ENCODE data around the gene IFNK.
A peak's percentile ranks its signal among the peaks of the same experiment; 100 is the strongest.

Gene IFNK

GRCh38 chr9:27505744-27506161, 18.3 kb upstream of the IFNK start:
- DNase-seq, result no peak
- in situ Hi-C loops (cut with HindIII; ENCODE audit: low pct_ligation_motif_present, low pct_unique_long_range_greater_than_20kb, low sequenced_read_pairs), result no loop called here

GRCh38 chr9:27506981-27507380, 17.1 kb upstream of the IFNK start:
- in situ Hi-C loops (cut with HindIII; ENCODE audit: low pct_ligation_motif_present, low pct_unique_long_range_greater_than_20kb, low sequenced_read_pairs), result no loop called here
- no peak for DNase-seq

- in situ Hi-C loops (cut with HindIII; ENCODE audit: low pct_ligation_motif_present, low pct_unique_long_range_greater_than_20kb, low sequenced_read_pairs), result no loop called here
- DNase-seq, result no peak
Observed at GRCh38 chr9:27510780-27511179, 13.3 kb upstream of the IFNK start.

GRCh38 chr9:27511771-27512170, 12.3 kb upstream of the IFNK start:
- in situ Hi-C loops (cut with HindIII; ENCODE audit: low pct_ligation_motif_present, low pct_unique_long_range_greater_than_20kb, low sequenced_read_pairs), result no loop called here
- no peak for DNase-seq

GRCh38 chr9:27514551-27514950, 9.5 kb upstream of the IFNK start:
- in situ Hi-C loops (cut with HindIII; ENCODE audit: low pct_ligation_motif_present, low pct_unique_long_range_greater_than_20kb, low sequenced_read_pairs), result no loop called here
- DNase-seq, result no peak

- no peak for DNase-seq
- in situ Hi-C loops (cut with HindIII; ENCODE audit: low pct_ligation_motif_present, low pct_unique_long_range_greater_than_20kb, low sequenced_read_pairs), result no loop called here
Observed at GRCh38 chr9:27518006-27518405, 6.1 kb upstream of the IFNK start.

- no peak for DNase-seq
- in situ Hi-C loops (cut with HindIII; ENCODE audit: low pct_ligation_motif_present, low pct_unique_long_range_greater_than_20kb, low sequenced_read_pairs), result no loop called here
Observed at GRCh38 chr9:27518809-27519208, 5.3 kb upstream of the IFNK start.

- in situ Hi-C loops (cut with HindIII; ENCODE audit: low pct_ligation_motif_present, low pct_unique_long_range_greater_than_20kb, low sequenced_read_pairs), result no loop called here
- no peak for DNase-seq
Observed at GRCh38 chr9:27519466-27520465, 4.3 kb upstream of the IFNK start.

- DNase-seq, result no peak
- in situ Hi-C loops (cut with HindIII; ENCODE audit: low pct_ligation_motif_present, low pct_unique_long_range_greater_than_20kb, low sequenced_read_pairs), result no loop called here
Observed at GRCh38 chr9:27520986-27521385, 3.1 kb upstream of the IFNK start.

GRCh38 chr9:27523141-27523540, 949 bp upstream of the IFNK start:
- no peak for DNase-seq
- in situ Hi-C loops (cut with HindIII; ENCODE audit: low pct_ligation_motif_present, low pct_unique_long_range_greater_than_20kb, low sequenced_read_pairs), result no loop called here

GRCh38 chr9:27527702-27528075, 3.6 kb downstream of the IFNK start:
- in situ Hi-C loops (cut with HindIII; ENCODE audit: low pct_ligation_motif_present, low pct_unique_long_range_greater_than_20kb, low sequenced_read_pairs), result loop anchor here (25.0 kb wide), 1 partner anchor 190 kb away; no protein-coding TSS in a partner anchor
- DNase-seq, result no peak

- in situ Hi-C loops (cut with HindIII; ENCODE audit: low pct_ligation_motif_present, low pct_unique_long_range_greater_than_20kb, low sequenced_read_pairs), result loop anchor here (25.0 kb wide), 1 partner anchor 191 kb away; no protein-coding TSS in a partner anchor
- DNase-seq, result no peak
Observed at GRCh38 chr9:27528076-27528885, 4.2 kb downstream of the IFNK start.

- DNase-seq, result no peak
- in situ Hi-C loops (cut with HindIII; ENCODE audit: low pct_ligation_motif_present, low pct_unique_long_range_greater_than_20kb, low sequenced_read_pairs), result loop anchor here (25.0 kb wide), 1 partner anchor 192 kb away; no protein-coding TSS in a partner anchor
Observed at GRCh38 chr9:27528886-27529315, 4.8 kb downstream of the IFNK start.

- in situ Hi-C loops (cut with HindIII; ENCODE audit: low pct_ligation_motif_present, low pct_unique_long_range_greater_than_20kb, low sequenced_read_pairs), result loop anchor here (25.0 kb wide), 1 partner anchor 192 kb away; no protein-coding TSS in a partner anchor
- DNase-seq, result peak; percentile 53
Observed at GRCh38 chr9:27529316-27530278, 5.5 kb downstream of the IFNK start, which contains the start of gene MOB3B. MOB3B (minus strand) TSS chr9:27529814; CDS start chr9:27455550, 74,264 bp downstream.

GRCh38 chr9:27530915-27531755, 7.0 kb downstream of the IFNK start:
- in situ Hi-C loops (cut with HindIII; ENCODE audit: low pct_ligation_motif_present, low pct_unique_long_range_greater_than_20kb, low sequenced_read_pairs), result loop anchor here (25.0 kb wide), 1 partner anchor 194 kb away; no protein-coding TSS in a partner anchor
- DNase-seq, result no peak

GRCh38 chr9:27532046-27532445, 8.0 kb downstream of the IFNK start:
- DNase-seq, result no peak
- in situ Hi-C loops (cut with HindIII; ENCODE audit: low pct_ligation_motif_present, low pct_unique_long_range_greater_than_20kb, low sequenced_read_pairs), result loop anchor here (25.0 kb wide), 1 partner anchor 195 kb away; no protein-coding TSS in a partner anchor

- no peak for DNase-seq
- in situ Hi-C loops (cut with HindIII; ENCODE audit: low pct_ligation_motif_present, low pct_unique_long_range_greater_than_20kb, low sequenced_read_pairs), result loop anchor here (25.0 kb wide), 1 partner anchor 196 kb away; no protein-coding TSS in a partner anchor
Observed at GRCh38 chr9:27533311-27533710, 9.2 kb downstream of the IFNK start.
